Measurements from ENCODE around the gene MAML1. TPM values are rescaled to one million over a fixed set of nuclear protein-coding genes. Genes with fewer than 3 reads are reported as not detected.

MAML1 gene
- total and polyA plus RNA-seq, 10 of the 15 experiments (the other 5 are each of a cell fraction or from before 2014, with no cell fraction given) = 0.42 to 23.9 (median 7.3) TPM

GRCh38 chr5:179821298-179822058, 88.9 kb downstream of the MAML1 start (continued):
- no peak for TF ChIP-seq CUX1 (IDR thresholded peaks at IDR 0.05; ENCODE audit: insufficient replicate concordance, low read depth, low read length)
- no peak for TF ChIP-seq ZNF207 (IDR thresholded peaks at IDR 0.05; ENCODE audit: borderline replicate concordance)
- no peak for TF ChIP-seq SUZ12 (IDR thresholded peaks at IDR 0.05; ENCODE audit: unreplicated experiment)
- TF ChIP-seq SPI1 (IDR thresholded peaks at IDR 0.05; ENCODE audit: borderline replicate concordance, insufficient read depth, low read depth, low read length) = no peak
- TF ChIP-seq BCL3 (IDR thresholded peaks at IDR 0.05; ENCODE audit: borderline replicate concordance, insufficient read depth, low read depth, low read length, poor library complexity, severe bottlenecking) = no peak
- TF ChIP-seq MXI1 (IDR thresholded peaks at IDR 0.05; ENCODE audit: low read depth, low read length) = peak; percentile 58; the same call in 1 of the 2 replicates
- TF ChIP-seq MYC (IDR thresholded peaks at IDR 0.05; ENCODE audit: insufficient read depth, insufficient read length, insufficient replicate concordance, low read length, severe bottlenecking) = no peak
- TF ChIP-seq BRCA1 (IDR thresholded peaks at IDR 0.05; ENCODE audit: low read depth, low read length) = no peak; the same call in 1 of the 2 replicates
- TF ChIP-seq CHD2 (IDR thresholded peaks at IDR 0.05; ENCODE audit: borderline replicate concordance, low read depth, low read length) = peak; percentile 62
- TF ChIP-seq CBX5 (IDR thresholded peaks at IDR 0.05; ENCODE audit: low read depth) = no peak
- TF ChIP-seq SREBF1 (IDR thresholded peaks at IDR 0.05; ENCODE audit: low read length) = no peak
- no peak for TF ChIP-seq BCL11A (IDR thresholded peaks at IDR 0.05; ENCODE audit: low read depth, low read length)
- TF ChIP-seq ZNF622 (IDR thresholded peaks at IDR 0.05) = no peak
- no peak for TF ChIP-seq RAD21 (IDR thresholded peaks at IDR 0.05; ENCODE audit: insufficient read depth, low read depth, low read length)
- no peak for TF ChIP-seq ZNF384 (IDR thresholded peaks at IDR 0.05; ENCODE audit: borderline replicate concordance, low read depth, low read length)
- no peak for TF ChIP-seq YBX1 (IDR thresholded peaks at IDR 0.05)
- TF ChIP-seq SMAD5 (IDR thresholded peaks at IDR 0.05; ENCODE audit: low read depth) = no peak
- TF ChIP-seq NRF1 (conservative IDR thresholded peaks at IDR 0.05; ENCODE audit: low read depth, low read length) = no peak
- TF ChIP-seq KAT2A (conservative IDR thresholded peaks at IDR 0.05; ENCODE audit: control insufficient read depth, low read depth, low read length) = no peak
- TF ChIP-seq STAT3 (IDR thresholded peaks at IDR 0.05; ENCODE audit: low read depth, low read length) = no peak
- TF ChIP-seq NFYA (IDR thresholded peaks at IDR 0.05; ENCODE audit: borderline replicate concordance, low read depth, low read length) = no peak
- no peak for TF ChIP-seq ESRRA (IDR thresholded peaks at IDR 0.05; ENCODE audit: low read length)
- no peak for TF ChIP-seq HCFC1 (IDR thresholded peaks at IDR 0.05; ENCODE audit: low read length)
- peak; percentile 46 for TF ChIP-seq FOXK2 (IDR thresholded peaks at IDR 0.05)
- TF ChIP-seq YY1 (IDR thresholded peaks at IDR 0.05; ENCODE audit: low read depth, low read length) = peak; percentile 32; the same call in 1 of the 2 replicates
- TF ChIP-seq CBFB (IDR thresholded peaks at IDR 0.05; ENCODE audit: low read depth) = no peak
